Caco-2 (cell line): ENCODE results near the gene EFNA1. TPM values are rescaled to one million over a fixed set of nuclear protein-coding genes. Genes with fewer than 3 reads are reported as not detected.

Experiments used
- BruUV-seq: library from RNA; stranded (reverse); fragments of 400-500 nt; replicated peaks from 2 replicates; lab custom pipeline; 2021; lab: Mats Ljungman, UMichigan
- CTCF ChIA-PET: fragments of 300-600 bp; sonication (Branson Sonifier 250); formaldehyde crosslinking; loops from one replicate; lab custom pipeline; 2022; ENCODE audit warnings: antibody characterized with exemption; lab: Charles Lee
- POLR2A ChIA-PET: fragments of 300-600 bp; sonication (Branson Sonifier 250); formaldehyde crosslinking; loops from one replicate; lab custom pipeline; 2022; ENCODE audit warnings: antibody characterized with exemption; lab: Charles Lee
- DNase-seq, 2 experiments: peaks; one replicate each; pipeline versions ENCODE4 v3.0.0 to v3.0.0-alpha.2; 2020 to 2022
- H3K27me3 ChIP-seq: replicated peaks from 2 replicates; pipeline ENCODE4 v1.6.0; 2011; ENCODE audit warnings: low read length; ENCODE audit not compliant: control insufficient read depth, insufficient read depth
- H3K36me3 ChIP-seq: 2 replicates; pipeline ENCODE4 v1.5.1; 2011; ENCODE audit warnings: low read length; ENCODE audit not compliant: control insufficient read depth, insufficient read depth
- H3K4me1 ChIP-seq: fragments of 250-450 bp; sonication (Bioruptor Pico); 2 replicates; pipeline ENCODE4 v1.5.1; 2020; ENCODE audit warnings: mild to moderate bottlenecking
- H3K4me3 ChIP-seq: 2 replicates; pipeline ENCODE4 v1.5.1; 2011; ENCODE audit warnings: low read depth, mild to moderate bottlenecking, control low read depth, low read length
- H3K9me3 ChIP-seq: fragments of 250-450 bp; sonication (Bioruptor Pico); 2 replicates; pipeline ENCODE4 v1.5.1; 2020; ENCODE audit warnings: mild to moderate bottlenecking, moderate library complexity
- H3K27ac Mint-ChIP-seq: one replicate; pipeline ENCODE4 v1.8.0; 2022; ENCODE audit warnings: mixed read lengths; ENCODE audit not compliant: unreplicated experiment
- H3K27me3 Mint-ChIP-seq: one replicate; pipeline ENCODE4 v1.8.0; 2022; ENCODE audit warnings: mixed read lengths; ENCODE audit not compliant: insufficient read depth, unreplicated experiment
- H3K36me3 Mint-ChIP-seq: one replicate; pipeline ENCODE4 v1.8.0; 2022; ENCODE audit warnings: mild to moderate bottlenecking, mixed read lengths; ENCODE audit not compliant: insufficient read depth, unreplicated experiment
- H3K4me1 Mint-ChIP-seq: one replicate; pipeline ENCODE4 v1.8.0; 2022; ENCODE audit warnings: low read depth, mixed read lengths; ENCODE audit not compliant: unreplicated experiment
- H3K4me3 Mint-ChIP-seq: one replicate; pipeline ENCODE4 v1.8.0; 2022; ENCODE audit warnings: mild to moderate bottlenecking, moderate library complexity, mixed read lengths; ENCODE audit not compliant: unreplicated experiment
- H3K9me3 Mint-ChIP-seq: one replicate; pipeline ENCODE4 v1.8.0; 2022; ENCODE audit warnings: mixed read lengths; ENCODE audit not compliant: unreplicated experiment
- intact Hi-C: fragments of 100-400 bp; cut with micrococcal nuclease; formaldehyde crosslinking; loops from one replicate; pipeline ENCODE4 v1.10.0; 2022; ENCODE audit not compliant: unreplicated experiment
- total RNA-seq: library from RNA; stranded (reverse); gene quantifications from 2 replicates; pipeline ENCODE4 v1.2.3, GENCODE V29; 2022
- TF ChIP-seq, protein P1 (sequence below), 2 experiments: fragments of 200-600 bp in 1 of 2; IDR thresholded peaks; 1 replicate in 1 of 2; 2 replicates in 1 of 2; pipeline versions ENCODE4 v1.5.1 to v1.8.0; 2011 to 2022; ENCODE audit warnings: antibody characterized with exemption in 1 of 2, control low read depth in 1 of 2, inconsistent platforms in 1 of 2, low read depth in 1 of 2, low read length in 1 of 2, mild to moderate bottlenecking in 1 of 2, moderate library complexity in 1 of 2; ENCODE audit not compliant: insufficient read depth in 1 of 2, severe bottlenecking in 1 of 2, unreplicated experiment in 1 of 2

Gene EFNA1
- total RNA-seq, 1 experiment from 2014 or later, result 47.9 TPM

- no peak overlapping the region for H3K4me3 ChIP-seq
- peaks cover 40% of the 10 kb centered on the region for H3K4me1 ChIP-seq
- TF ChIP-seq, protein P1, sequence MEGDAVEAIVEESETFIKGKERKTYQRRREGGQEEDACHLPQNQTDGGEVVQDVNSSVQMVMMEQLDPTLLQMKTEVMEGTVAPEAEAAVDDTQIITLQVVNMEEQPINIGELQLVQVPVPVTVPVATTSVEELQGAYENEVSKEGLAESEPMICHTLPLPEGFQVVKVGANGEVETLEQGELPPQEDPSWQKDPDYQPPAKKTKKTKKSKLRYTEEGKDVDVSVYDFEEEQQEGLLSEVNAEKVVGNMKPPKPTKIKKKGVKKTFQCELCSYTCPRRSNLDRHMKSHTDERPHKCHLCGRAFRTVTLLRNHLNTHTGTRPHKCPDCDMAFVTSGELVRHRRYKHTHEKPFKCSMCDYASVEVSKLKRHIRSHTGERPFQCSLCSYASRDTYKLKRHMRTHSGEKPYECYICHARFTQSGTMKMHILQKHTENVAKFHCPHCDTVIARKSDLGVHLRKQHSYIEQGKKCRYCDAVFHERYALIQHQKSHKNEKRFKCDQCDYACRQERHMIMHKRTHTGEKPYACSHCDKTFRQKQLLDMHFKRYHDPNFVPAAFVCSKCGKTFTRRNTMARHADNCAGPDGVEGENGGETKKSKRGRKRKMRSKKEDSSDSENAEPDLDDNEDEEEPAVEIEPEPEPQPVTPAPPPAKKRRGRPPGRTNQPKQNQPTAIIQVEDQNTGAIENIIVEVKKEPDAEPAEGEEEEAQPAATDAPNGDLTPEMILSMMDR (IDR thresholded peaks at IDR 0.05; ENCODE audit: insufficient read depth in 1 of 2, low read depth in 1 of 2, low read length in 1 of 2, severe bottlenecking in 1 of 2, unreplicated experiment in 1 of 2), result no peak
- Mint-ChIP-seq H3K27me3 (no peaks in the 10 kb centered on the region), H3K27ac (no peak overlapping the region), H3K36me3 (no peaks in the 10 kb centered on the region), H3K4me3 (no peak overlapping the region), H3K9me3 (no peaks in the 10 kb centered on the region), H3K4me1 (peaks cover 27% of the 10 kb centered on the region)
- BruUV-seq, result no TSS peak
- DNase-seq, result peak; percentile 44 to 62
- H3K27me3 ChIP-seq, result no peaks in the 10 kb centered on the region
- intact Hi-C loops, result no loop called here
- no peaks in the 10 kb centered on the region for H3K36me3 ChIP-seq
- ChIA-PET CTCF (interaction anchor here (1.2 to 1.4 kb wide), 2 partner anchors 29 to 53 kb away, joined by 3 to 4 read pairs; partner anchors contain the start of gene KRTCAP2), POLR2A (interaction anchor here (0.8 to 1.5 kb wide), 2 partner anchors 9 to 16 kb away, joined by 3 read pairs; no protein-coding TSS in a partner anchor)
- H3K9me3 ChIP-seq, result no peaks in the 10 kb centered on the region
Measured at GRCh38 chr1:155120253-155120652, 7.4 kb upstream of the EFNA1 start.

GRCh38 chr1:155121249-155121648, 6.4 kb upstream of the EFNA1 start:
- H3K36me3 ChIP-seq, result no peaks in the 10 kb centered on the region
- TF ChIP-seq, protein P1 (IDR thresholded peaks at IDR 0.05; ENCODE audit: insufficient read depth in 1 of 2, low read depth in 1 of 2, low read length in 1 of 2, severe bottlenecking in 1 of 2, unreplicated experiment in 1 of 2), result no peak
- Mint-ChIP-seq H3K27ac (peak overlapping the region; percentile 68), H3K27me3 (no peaks in the 10 kb centered on the region), H3K4me3 (no peak overlapping the region), H3K9me3 (no peaks in the 10 kb centered on the region), H3K4me1 (peaks cover 34% of the 10 kb centered on the region), H3K36me3 (peaks cover 8% of the 10 kb centered on the region)
- no peaks in the 10 kb centered on the region for H3K27me3 ChIP-seq
- intact Hi-C loops, result no loop called here
- no peak for DNase-seq
- ChIA-PET POLR2A (interaction anchor here (1.5 kb wide), 1 partner anchor 15 kb away, joined by 3 read pairs; no protein-coding TSS in a partner anchor), CTCF (interaction anchor here (1.2 kb wide), 1 partner anchor 52 kb away, joined by 3 read pairs; the partner anchor contains the start of gene KRTCAP2)
- no peak overlapping the region for H3K4me3 ChIP-seq
- BruUV-seq, result no TSS peak
- H3K4me1 ChIP-seq, result peaks cover 50% of the 10 kb centered on the region
- H3K9me3 ChIP-seq, result no peaks in the 10 kb centered on the region

- Mint-ChIP-seq H3K4me1 (peaks cover 34% of the 10 kb centered on the region), H3K27ac (no peak overlapping the region), H3K9me3 (no peaks in the 10 kb centered on the region), H3K4me3 (no peak overlapping the region), H3K36me3 (peaks cover 17% of the 10 kb centered on the region), H3K27me3 (no peaks in the 10 kb centered on the region)
- intact Hi-C loops, result no loop called here
- H3K4me1 ChIP-seq, result peaks cover 51% of the 10 kb centered on the region
- H3K9me3 ChIP-seq, result no peaks in the 10 kb centered on the region
- no peak for DNase-seq
- POLR2A ChIA-PET, result no interaction called here
- H3K36me3 ChIP-seq, result no peaks in the 10 kb centered on the region
- no TSS peak for BruUV-seq
- H3K27me3 ChIP-seq, result no peaks in the 10 kb centered on the region
- TF ChIP-seq, protein P1 (IDR thresholded peaks at IDR 0.05; ENCODE audit: insufficient read depth in 1 of 2, low read depth in 1 of 2, low read length in 1 of 2, severe bottlenecking in 1 of 2, unreplicated experiment in 1 of 2), result no peak
- CTCF ChIA-PET, result interaction anchor here (1.4 kb wide), 1 partner anchor 45 kb away, joined by 6 read pairs; no protein-coding TSS in a partner anchor
- no peak overlapping the region for H3K4me3 ChIP-seq
Measured at GRCh38 chr1:155122308-155122707, 5.4 kb upstream of the EFNA1 start.
